KOPT-K1 (cell line): ENCODE results near the gene MEF2D.

Source experiments
- H3K27ac ChIP-seq: fragments of 200-600 bp; sonication (generic); 2 replicates; pipeline ENCODE4 v1.5.1; 2016; ENCODE audit warnings: antibody characterized with exemption, mild to moderate bottlenecking, low read depth, low read length; ENCODE audit not compliant: poor library complexity, severe bottlenecking
- H3K36me3 ChIP-seq: fragments of 200-600 bp; sonication (generic); 2 replicates; pipeline ENCODE4 v1.5.1; 2017; ENCODE audit warnings: antibody characterized with exemption, mild to moderate bottlenecking, low read length, moderate library complexity; ENCODE audit not compliant: insufficient read depth
- H3K9me3 ChIP-seq: fragments of 200-600 bp; sonication (generic); 2 replicates; pipeline ENCODE4 v1.5.1; 2017; ENCODE audit warnings: antibody characterized with exemption, low read length, mild to moderate bottlenecking; ENCODE audit not compliant: insufficient read depth, poor library complexity, severe bottlenecking

Gene MEF2D

GRCh38 chr1:156464825-156465452 is 35.6 kb downstream of the MEF2D start:
- H3K27ac ChIP-seq = no peak overlapping the region
- peaks cover 52% of the 10 kb centered on the region for H3K36me3 ChIP-seq

GRCh38 chr1:156464335-156464734 is 36.2 kb downstream of the MEF2D start:
- H3K9me3 ChIP-seq = no peaks in the 10 kb centered on the region
- H3K27ac ChIP-seq = no peak overlapping the region
- peaks cover 46% of the 10 kb centered on the region for H3K36me3 ChIP-seq

More at GRCh38 chr1:156464825-156465452, 35.6 kb downstream of the MEF2D start:
- no peaks in the 10 kb centered on the region for H3K9me3 ChIP-seq

DNA sequence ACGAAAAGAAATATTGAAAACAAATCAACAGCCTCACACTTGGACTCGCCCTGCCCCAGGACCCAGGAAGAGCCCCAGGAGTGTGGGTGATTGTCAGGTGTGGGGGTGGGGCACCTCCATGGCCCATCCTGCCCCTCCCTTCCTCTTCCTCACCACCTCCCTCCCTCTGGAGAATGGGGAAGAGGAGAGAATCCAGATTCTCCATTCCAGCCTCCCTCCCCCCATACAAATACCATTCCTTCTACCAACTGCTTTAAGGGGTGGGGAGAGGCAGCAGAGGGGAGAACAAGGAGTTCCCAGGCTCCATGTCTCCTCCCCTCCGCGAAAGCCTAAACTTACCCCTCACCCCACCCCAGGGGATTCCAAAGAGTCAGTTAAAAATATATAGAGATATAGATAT is 36.7 kb downstream of the MEF2D start:
- Histone ChIP-seq H3K27ac (no peak overlapping the region), H3K36me3 (peaks cover 42% of the 10 kb centered on the region), H3K9me3 (no peaks in the 10 kb centered on the region)

GRCh38 chr1:156462954-156463795 is 37.4 kb downstream of the MEF2D start:
- Histone ChIP-seq H3K36me3 (peaks cover 35% of the 10 kb centered on the region), H3K9me3 (no peaks in the 10 kb centered on the region), H3K27ac (no peak overlapping the region)

DNA sequence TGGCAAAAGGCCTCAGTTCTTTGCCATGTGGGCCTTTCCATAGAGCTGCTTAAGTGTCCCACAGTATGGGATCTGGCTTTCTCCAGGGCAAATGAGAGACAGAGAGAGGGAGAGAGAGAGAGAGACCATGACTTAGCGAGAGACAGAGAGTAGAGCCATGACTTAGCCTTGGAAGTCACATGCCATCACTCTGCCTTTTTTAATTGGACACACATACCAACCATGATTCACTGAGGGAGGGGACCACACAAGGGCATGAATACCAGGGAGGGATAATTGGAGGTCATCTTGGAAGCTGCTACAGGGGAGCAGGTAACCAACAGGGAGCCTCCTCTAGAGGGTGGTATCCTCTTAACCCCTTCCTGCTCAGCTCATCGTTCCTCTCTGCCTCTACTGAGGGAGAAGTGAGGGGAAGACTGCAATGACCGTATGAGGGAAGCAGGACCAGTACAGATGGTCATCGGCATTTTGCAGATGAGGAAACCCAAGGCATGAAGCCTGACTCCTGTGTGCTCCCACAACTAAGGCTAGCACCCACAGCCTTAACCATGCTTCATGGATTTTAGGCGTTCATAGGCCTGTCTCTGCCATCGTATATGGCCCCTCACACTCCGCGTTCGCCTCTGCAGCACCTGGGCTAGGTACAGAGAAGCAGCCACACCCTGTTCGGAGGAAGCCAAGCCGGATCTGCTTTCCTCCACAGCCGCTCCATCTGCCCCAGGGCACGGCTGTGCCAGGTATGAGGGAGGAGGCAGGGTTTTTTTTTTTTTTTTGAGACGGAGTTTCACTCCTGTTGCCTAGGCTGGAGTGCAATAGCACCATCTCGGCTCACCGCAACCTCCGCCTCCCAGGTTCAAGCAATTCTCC is 38.6 kb downstream of the MEF2D start:
- Histone ChIP-seq H3K36me3 (peaks cover 26% of the 10 kb centered on the region), H3K27ac (no peak overlapping the region)

GRCh38 chr1:156461109-156461508 is 39.5 kb downstream of the MEF2D start:
- H3K27ac ChIP-seq = no peak overlapping the region

More for the DNA sequence above, 38.6 kb downstream of the MEF2D start:
- H3K9me3 ChIP-seq = no peaks in the 10 kb centered on the region

GRCh38 chr1:156460525-156460924 is 40.0 kb downstream of the MEF2D start:
- peaks cover 11% of the 10 kb centered on the region for H3K36me3 ChIP-seq
- no peaks in the 10 kb centered on the region for H3K9me3 ChIP-seq
- H3K27ac ChIP-seq = no peak overlapping the region

More at GRCh38 chr1:156461109-156461508, 39.5 kb downstream of the MEF2D start:
- Histone ChIP-seq H3K36me3 (peaks cover 16% of the 10 kb centered on the region), H3K9me3 (no peaks in the 10 kb centered on the region)

DNA sequence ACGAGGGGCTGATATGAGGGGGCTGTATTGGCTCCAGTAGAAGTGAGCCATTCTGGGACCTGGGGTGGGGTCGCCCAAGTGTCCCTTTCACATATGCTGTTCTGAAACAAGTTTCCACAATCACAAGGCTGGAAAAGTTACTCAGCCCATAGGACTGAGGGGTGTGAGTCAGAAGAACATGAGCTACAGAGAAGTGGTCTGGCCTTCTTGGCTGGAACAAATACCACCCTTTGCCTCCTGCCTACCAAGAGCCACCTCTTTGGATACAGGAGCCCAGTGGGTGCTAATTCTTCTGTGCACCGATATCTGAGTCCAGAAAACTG is 42.4 kb downstream of the MEF2D start:
- Histone ChIP-seq H3K27ac (no peak overlapping the region), H3K36me3 (no peaks in the 10 kb centered on the region), H3K9me3 (no peaks in the 10 kb centered on the region)

- no peaks in the 10 kb centered on the region for H3K36me3 ChIP-seq
- H3K9me3 ChIP-seq = no peaks in the 10 kb centered on the region
- H3K27ac ChIP-seq = peak overlapping the region; percentile 92
Measured at GRCh38 chr1:156456625-156457465, 43.7 kb downstream of the MEF2D start.

DNA sequence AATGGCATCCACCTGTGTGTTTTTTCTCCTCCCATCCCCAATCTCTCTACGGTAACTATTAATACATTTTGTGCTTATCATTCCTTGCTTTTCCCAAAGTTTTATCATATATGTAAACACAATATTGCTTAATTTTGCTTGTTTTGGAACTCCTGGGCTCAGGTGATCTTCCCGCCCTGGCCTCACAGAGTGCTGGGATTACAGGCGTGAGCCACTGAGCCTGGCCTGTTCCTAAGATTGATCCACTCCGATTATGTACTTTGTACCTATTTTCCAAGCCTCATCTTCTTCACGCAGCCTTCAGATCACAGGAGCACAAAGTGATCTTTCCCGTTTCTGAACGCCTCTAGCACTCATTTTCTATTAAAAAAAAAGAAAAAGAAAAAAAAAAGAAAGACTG is 45.2 kb downstream of the MEF2D start:
- Histone ChIP-seq H3K36me3 (no peaks in the 10 kb centered on the region), H3K9me3 (no peaks in the 10 kb centered on the region), H3K27ac (no peak overlapping the region)

DNA sequence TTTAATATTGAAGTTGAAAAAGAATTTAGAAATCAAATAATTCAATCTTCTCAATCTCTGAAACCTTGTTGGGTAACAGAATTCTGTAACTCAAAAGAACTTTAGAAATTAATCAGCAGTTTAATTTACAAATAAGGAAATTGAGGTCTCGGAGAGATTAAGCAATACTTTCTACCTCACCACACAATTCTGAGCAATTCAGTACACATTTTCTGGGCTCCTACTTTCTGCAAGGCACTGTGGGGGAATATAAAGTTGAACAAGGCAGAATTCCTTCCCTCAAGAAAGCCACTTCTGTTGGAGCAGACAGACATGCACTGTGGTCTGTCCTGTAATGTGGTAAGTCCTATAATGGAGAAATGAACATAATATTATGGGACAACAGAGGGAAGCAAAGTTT is 47.7 kb downstream of the MEF2D start:
- H3K9me3 ChIP-seq = no peaks in the 10 kb centered on the region
- H3K36me3 ChIP-seq = no peaks in the 10 kb centered on the region
- H3K27ac ChIP-seq = no peak overlapping the region

- Histone ChIP-seq H3K36me3 (no peaks in the 10 kb centered on the region), H3K27ac (no peak overlapping the region), H3K9me3 (no peaks in the 10 kb centered on the region)
Measured at GRCh38 chr1:156451505-156452160, 48.9 kb downstream of the MEF2D start.

DNA sequence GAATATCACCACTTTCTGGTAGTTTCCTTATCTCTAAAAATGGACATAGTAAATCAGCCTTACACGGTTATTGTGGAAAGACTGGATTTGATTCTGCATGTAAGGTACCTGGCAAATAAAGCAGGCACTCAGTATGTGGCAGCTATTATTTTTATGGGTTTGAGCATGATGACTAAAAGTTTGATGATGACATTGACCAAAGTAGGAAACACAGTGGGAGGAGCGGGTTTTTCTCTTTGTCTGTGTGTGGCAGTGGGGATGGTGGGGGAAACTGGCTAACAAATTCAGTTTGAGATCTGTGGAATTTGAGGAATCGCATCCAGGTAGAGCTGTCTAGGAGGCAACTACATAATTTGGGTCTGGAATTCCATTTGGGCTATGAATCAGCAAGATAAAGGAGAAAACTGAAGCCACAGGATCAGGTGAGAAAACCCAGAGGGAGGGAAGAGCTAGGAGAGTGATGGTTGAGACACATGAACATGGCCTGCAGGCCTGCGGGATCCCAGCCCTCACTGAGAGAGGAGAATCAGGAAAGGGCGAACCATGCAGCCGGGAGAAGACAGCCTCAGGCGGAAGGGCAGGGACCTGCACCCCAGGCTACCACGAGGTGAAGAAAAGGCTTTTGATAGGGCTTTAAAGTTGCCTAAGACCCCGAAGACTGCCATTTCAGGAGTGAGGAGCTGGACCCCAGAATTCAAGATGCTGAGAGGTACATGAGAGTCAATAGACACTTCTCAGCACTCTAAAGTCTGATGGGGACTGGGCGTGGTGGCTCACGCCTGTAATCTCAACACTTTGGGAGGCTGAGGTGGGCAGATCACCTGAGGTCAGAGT is 52.2 kb downstream of the MEF2D start:
- Histone ChIP-seq H3K36me3 (no peaks in the 10 kb centered on the region), H3K27ac (no peak overlapping the region), H3K9me3 (no peaks in the 10 kb centered on the region)
